Aorta (tissue), 5 donors: ENCODE data around the gene CPTP. TPM values are rescaled to one million over a fixed set of nuclear protein-coding genes. Genes with fewer than 3 reads are reported as not detected.
A peak's percentile ranks its signal among the peaks of the same experiment; 100 is the strongest.

Experiments
- ATAC-seq: fragments of 200-7000 bp; cut with Tn5 transposase; one replicate; pipeline ENCODE4 v1.9.1; 2022; ENCODE audit warnings: moderate library complexity; ENCODE audit not compliant: low FRiP score
- DNase-seq, 2 donors: peaks; one replicate each; pipeline ENCODE4 v3.0.0-alpha.2; 2020
- H3K27ac ChIP-seq, 2 donors: one replicate each; pipeline ENCODE4 v1.5.1; 2013; ENCODE audit warnings: low read length in 2 of 2, mild to moderate bottlenecking in 2 of 2, moderate library complexity in 2 of 2, control low read depth in 1 of 2, inconsistent platforms in 1 of 2, low read depth in 1 of 2
- H3K27me3 ChIP-seq, 2 donors: one replicate each; pipeline ENCODE4 v1.6.1; 2013; ENCODE audit warnings: control low read depth in 1 of 2, low read length in 1 of 2, mild to moderate bottlenecking in 1 of 2, moderate library complexity in 1 of 2; ENCODE audit not compliant: insufficient read depth in 2 of 2, control insufficient read depth in 1 of 2
- H3K36me3 ChIP-seq, 2 donors: one replicate each; pipeline ENCODE4 v1.6.1; 2013; ENCODE audit warnings: control low read depth in 1 of 2, low read length in 1 of 2, mild to moderate bottlenecking in 1 of 2; ENCODE audit not compliant: insufficient read depth in 2 of 2, control insufficient read depth in 1 of 2
- H3K4me1 ChIP-seq, 2 donors: one replicate each; pipeline ENCODE4 v1.6.1; 2013; ENCODE audit warnings: low read length in 2 of 2, control low read depth in 1 of 2, mild to moderate bottlenecking in 1 of 2, moderate library complexity in 1 of 2; ENCODE audit not compliant: insufficient read depth in 2 of 2, control insufficient read depth in 1 of 2
- H3K4me3 ChIP-seq, 2 donors: one replicate each; pipeline ENCODE4 v1.5.1; 2013; ENCODE audit warnings: low read length in 2 of 2, control low read depth in 1 of 2, mild to moderate bottlenecking in 1 of 2
- H3K9me3 ChIP-seq: one replicate; pipeline ENCODE4 v1.6.1; 2013; ENCODE audit warnings: mild to moderate bottlenecking, low read length; ENCODE audit not compliant: control insufficient read depth
- WGBS, 2 donors: extraction: QIAGEN DNeasy Blood & Tissue Kit; methylation state at CpG; one replicate each; pipeline ENCODE4 v1.1.7; 2013; 5-methylcytosine and 5-hydroxymethylcytosine counted together
- intact Hi-C, 2 donors: fragments of 100-400 bp; cut with DNase I; formaldehyde crosslinking; loops; one replicate each; pipeline versions ENCODE4 v1.14.2 to v1.15.0; 2022
- polyA plus RNA-seq, 2 donors: library from polyadenylated mRNA; stranded (reverse); fragments of 200-250 nt; gene quantifications; one replicate each; pipeline ENCODE4 v1.2.3, GENCODE V29; 2013
- total RNA-seq, 2 donors: library from RNA; stranded (reverse); fragmentation: NEBNext Ultra II Directional; extraction: Animal tissue kit (Norgen Biotek cat#: 25700); gene quantifications; one replicate each; pipeline ENCODE4 v1.2.1, GENCODE V29; 2021
- donor health status: healthy with polysubstance abuse.
- donor health status: Bipolar disorder and iron deficiency.
- donor health status: DM: no; HTN: no; CAD: no.
- donor health status: DM: no; HTN: no; CAD: no.
- donor health status: DM: yes; HTN: yes; CAD: no.

Gene CPTP
- total and polyA plus RNA-seq, 4 donors: 12.9 to 16.4 (median 14.4) TPM

- no peak for DNase-seq
- no peak for ATAC-seq
Measured at GRCh38 chr1:1291023-1291528, 33.5 kb upstream of the CPTP start.

GRCh38 chr1:1291548-1292441, 32.8 kb upstream of the CPTP start:
- no peak for DNase-seq
- WGBS, 2 donors: 45 to 51% methylated on average over 41 to 45 of the region's 45 CpGs

More at GRCh38 chr1:1291023-1291528, 33.5 kb upstream of the CPTP start:
- intact Hi-C loops: loop anchor here (5.0 to 10.0 kb wide), 2 partner anchors 169 to 306 kb away; partner anchors contain the start of gene PERM1 (in 1 of the 2)
- no peaks in the 10 kb centered on the region for H3K9me3 ChIP-seq
- whole genome bisulfite sequencing, 2 donors: 13 to 14% methylated on average over 23 to 28 of the region's 28 CpGs
- H3K27ac ChIP-seq: no peak overlapping the region
- no peaks in the 10 kb centered on the region for H3K27me3 ChIP-seq
- no peaks in the 10 kb centered on the region for H3K36me3 ChIP-seq
- H3K4me3 ChIP-seq: no peak overlapping the region
- H3K4me1 ChIP-seq: no peaks in the 10 kb centered on the region

GRCh38 chr1:1292442-1292779, 32.2 kb upstream of the CPTP start:
- intact Hi-C loops: loop anchor here (2.0 to 10.0 kb wide), 3 partner anchors 170 to 308 kb away; partner anchors contain the start of gene PERM1 (in 1 of the 2)
- 89 to 91% methylated on average over 9 of the region's 9 CpGs for WGBS, 2 donors
- Histone ChIP-seq H3K27me3 (no peaks in the 10 kb centered on the region), H3K4me3 (no peak overlapping the region), H3K4me1 (no peaks in the 10 kb centered on the region), H3K9me3 (no peaks in the 10 kb centered on the region), H3K27ac (no peak overlapping the region), H3K36me3 (no peaks in the 10 kb centered on the region)
- DNase-seq (no peak), ATAC-seq (no peak)

More at GRCh38 chr1:1291548-1292441, 32.8 kb upstream of the CPTP start:
- H3K27ac ChIP-seq: no peak overlapping the region
- intact Hi-C loops: loop anchor here (2.0 to 10.0 kb wide), 3 partner anchors 169 to 307 kb away; partner anchors contain the start of gene PERM1 (in 1 of the 2)
- H3K36me3 ChIP-seq: no peaks in the 10 kb centered on the region
- no peaks in the 10 kb centered on the region for H3K27me3 ChIP-seq
- H3K4me3 ChIP-seq: no peak overlapping the region
- no peaks in the 10 kb centered on the region for H3K9me3 ChIP-seq
- peak; percentile 65 for ATAC-seq
- no peaks in the 10 kb centered on the region for H3K4me1 ChIP-seq

DNA sequence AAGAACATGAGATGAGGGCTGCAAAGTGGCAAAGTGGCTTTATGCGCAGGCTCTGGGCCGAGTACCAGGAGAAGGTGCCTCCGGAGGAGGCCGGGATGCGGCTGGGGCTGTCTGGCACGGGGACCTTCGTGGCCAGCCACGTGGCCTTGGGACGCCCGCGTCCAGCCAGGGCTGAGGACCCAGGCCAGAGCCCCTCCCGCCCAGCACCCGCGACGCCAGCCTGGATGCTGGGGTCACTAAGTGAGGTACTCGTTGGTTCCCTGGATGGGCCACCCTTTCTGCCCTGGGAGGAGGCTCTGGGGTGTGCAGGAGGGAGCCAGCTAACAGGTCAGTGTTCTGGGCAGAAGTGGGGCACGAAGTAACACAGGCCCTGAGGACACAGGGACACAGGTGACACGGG, 31.8 kb upstream of the CPTP start:
- no peak for DNase-seq
- Histone ChIP-seq H3K4me3 (no peak overlapping the region), H3K36me3 (no peaks in the 10 kb centered on the region), H3K9me3 (no peaks in the 10 kb centered on the region), H3K27ac (no peak overlapping the region), H3K27me3 (no peaks in the 10 kb centered on the region), H3K4me1 (no peaks in the 10 kb centered on the region)
- ATAC-seq: no peak
- WGBS, 2 donors: 93 to 94% methylated on average over 18 of the region's 18 CpGs
- intact Hi-C loops: loop anchor here (2.0 to 10.0 kb wide), 3 partner anchors 170 to 308 kb away; partner anchors contain the start of gene PERM1 (in 1 of the 2)

DNA sequence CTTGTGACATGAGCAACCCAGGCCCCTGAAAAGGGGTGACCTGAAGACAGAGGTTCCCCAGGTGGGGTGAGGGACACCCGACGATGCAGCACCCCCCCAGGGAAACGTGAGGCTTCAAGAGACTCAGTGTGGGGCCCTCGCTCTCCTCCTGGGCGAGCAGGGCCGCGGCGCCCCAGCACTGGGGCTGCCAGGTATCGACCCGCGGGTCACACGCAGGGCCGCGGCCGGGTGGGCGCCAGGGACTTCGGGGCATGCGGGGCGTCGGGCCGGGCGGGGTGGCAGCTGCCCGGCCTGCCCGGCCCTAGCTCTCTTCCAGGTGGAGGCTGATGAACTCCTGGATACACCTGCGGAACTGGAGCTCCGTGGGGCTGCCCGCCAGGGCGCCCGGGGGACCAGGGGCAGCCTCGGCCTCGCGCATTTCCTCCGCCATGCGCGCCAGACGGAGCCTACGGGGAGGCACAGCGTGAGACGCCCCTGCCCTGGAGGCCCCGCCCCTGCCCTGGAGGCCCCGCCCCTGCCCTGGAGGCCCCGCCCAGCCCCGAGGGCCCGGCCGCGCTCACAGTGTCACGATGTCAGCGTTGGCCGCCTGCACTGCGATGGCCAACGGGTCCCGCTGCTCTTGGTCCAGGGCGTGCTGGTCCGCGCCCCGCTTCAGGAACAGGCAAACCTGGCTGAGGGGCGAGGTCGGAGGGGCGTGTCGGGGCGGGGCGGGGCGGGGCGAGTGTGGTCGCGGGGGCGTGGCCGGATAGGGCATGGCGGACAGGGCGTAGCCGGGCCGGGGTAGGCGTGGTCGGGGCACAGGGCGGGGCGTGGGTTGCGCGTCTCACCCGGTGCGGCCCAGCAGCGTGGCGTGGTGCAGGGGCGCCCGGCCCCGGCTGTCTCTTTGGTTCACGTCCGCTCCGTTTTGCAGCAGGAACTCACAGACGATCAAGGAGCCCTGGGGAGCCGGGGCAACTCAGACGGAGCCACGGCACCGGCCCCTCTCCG, 31.0 kb upstream of the CPTP start:
- ATAC-seq: no peak
- no peak for DNase-seq
- Histone ChIP-seq H3K27ac (no peak overlapping the region), H3K4me3 (no peak overlapping the region), H3K4me1 (no peaks in the 10 kb centered on the region), H3K27me3 (no peaks in the 10 kb centered on the region), H3K36me3 (no peaks in the 10 kb centered on the region), H3K9me3 (no peaks in the 10 kb centered on the region)
- WGBS, 2 donors: 80 to 81% methylated on average over 83 to 94 of the region's 94 CpGs
- intact Hi-C loops: loop anchor here (2.0 to 10.0 kb wide), 3 partner anchors 171 to 309 kb away; partner anchors contain the start of gene PERM1 (in 1 of the 2)

- ATAC-seq (no peak), DNase-seq (no peak)
- Histone ChIP-seq H3K4me1 (no peaks in the 10 kb centered on the region), H3K27me3 (no peaks in the 10 kb centered on the region), H3K27ac (no peak overlapping the region), H3K4me3 (no peak overlapping the region), H3K9me3 (no peaks in the 10 kb centered on the region), H3K36me3 (no peaks in the 10 kb centered on the region)
- WGBS, 2 donors: 88 to 89% methylated on average over 55 to 58 of the region's 58 CpGs
- intact Hi-C loops: loop anchor here (5.0 to 10.0 kb wide), 2 partner anchors 172 to 310 kb away; partner anchors contain the start of gene PERM1 (in 1 of the 2)
Measured at GRCh38 chr1:1294250-1294890, 30.2 kb upstream of the CPTP start.

GRCh38 chr1:1295154-1295923, 29.3 kb upstream of the CPTP start:
- H3K9me3 ChIP-seq: no peaks in the 10 kb centered on the region
- WGBS, 2 donors: 95 to 98% methylated on average over 35 of the region's 35 CpGs
- H3K4me3 ChIP-seq: no peak overlapping the region
- H3K4me1 ChIP-seq: no peaks in the 10 kb centered on the region
- no peaks in the 10 kb centered on the region for H3K36me3 ChIP-seq
- intact Hi-C loops: loop anchor here in 1 of 2 donors (10.0 kb wide), 1 partner anchor 311 kb away; the partner anchor contains the start of gene PERM1
- H3K27me3 ChIP-seq: no peaks in the 10 kb centered on the region
- DNase-seq: no peak
- H3K27ac ChIP-seq: no peak overlapping the region
- ATAC-seq: no peak
